GM15510 (cell line): ENCODE data around the gene DIAPH1.

ENCODE experiments used
- POLR2A ChIP-seq: IDR thresholded peaks from 3 replicates; pipeline ENCODE4 v1.6.1; 2011; ENCODE audit warnings: borderline replicate concordance; ENCODE audit not compliant: insufficient read length; ENCODE audit errors: extremely low read depth

The DIAPH1 gene

GRCh38 chr5:141598391-141599345 is 20.1 kb downstream of the DIAPH1 start:
- no peak for TF ChIP-seq POLR2A

GRCh38 chr5:141597814-141598213 is 21.0 kb downstream of the DIAPH1 start:
- no peak for TF ChIP-seq POLR2A

GRCh38 chr5:141597394-141597793 is 21.4 kb downstream of the DIAPH1 start:
- no peak for TF ChIP-seq POLR2A

GRCh38 chr5:141596867-141597266 is 21.9 kb downstream of the DIAPH1 start:
- no peak for TF ChIP-seq POLR2A

- TF ChIP-seq POLR2A = no peak
These were observed 28.7 kb downstream of the DIAPH1 start for GRCh38 chr5:141590127-141590526.

GRCh38 chr5:141586246-141586645 is 32.6 kb downstream of the DIAPH1 start:
- TF ChIP-seq POLR2A = no peak

- no peak for TF ChIP-seq POLR2A
These were observed 33.2 kb downstream of the DIAPH1 start for GRCh38 chr5:141585594-141585993.

- TF ChIP-seq POLR2A = no peak
These were observed 44.7 kb downstream of the DIAPH1 start for GRCh38 chr5:141574122-141574510.

- TF ChIP-seq POLR2A = no peak
These were observed 45.2 kb downstream of the DIAPH1 start for GRCh38 chr5:141573489-141574121.

GRCh38 chr5:141570655-141571054 is 48.1 kb downstream of the DIAPH1 start:
- TF ChIP-seq POLR2A = no peak

GRCh38 chr5:141567513-141568117 is 51.2 kb downstream of the DIAPH1 start:
- TF ChIP-seq POLR2A = no peak

GRCh38 chr5:141565826-141566570 is 52.8 kb downstream of the DIAPH1 start:
- TF ChIP-seq POLR2A = no peak

- no peak for TF ChIP-seq POLR2A
These were observed 54.5 kb downstream of the DIAPH1 start for GRCh38 chr5:141564216-141564692.

GRCh38 chr5:141560725-141561483 is 57.9 kb downstream of the DIAPH1 start:
- no peak for TF ChIP-seq POLR2A
